ENCODE data around the gene PNMA6E.

DNA sequence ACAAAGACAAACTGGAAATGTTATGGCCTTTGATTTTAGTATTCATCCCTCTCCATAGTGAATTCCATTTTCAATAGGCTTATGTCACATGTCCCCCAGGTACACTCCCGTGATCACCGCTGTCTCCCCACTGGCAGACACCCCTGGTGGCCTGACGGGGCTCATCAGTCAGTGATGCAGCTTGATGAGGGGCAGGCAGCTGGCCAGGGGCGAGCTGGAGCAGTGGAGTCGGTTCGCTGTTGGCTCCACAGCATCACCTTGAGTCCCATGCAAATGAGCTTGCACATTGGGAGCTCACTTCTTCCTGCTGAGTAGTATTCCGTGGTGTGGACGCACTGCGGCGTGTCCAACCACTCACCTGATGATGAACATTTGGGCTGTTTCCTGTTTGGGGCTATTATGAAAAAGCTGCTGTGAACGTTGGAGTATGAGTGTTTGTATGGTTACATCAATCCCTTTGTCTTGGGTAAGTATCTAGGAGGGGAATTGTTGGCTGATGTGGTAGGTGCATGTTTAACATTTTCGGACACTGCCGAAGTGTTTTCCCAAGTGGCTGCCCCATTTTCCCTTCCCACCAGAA, 39.5 kb upstream of the PNMA6E start:
- TF ChIP-seq, protein P1, sequence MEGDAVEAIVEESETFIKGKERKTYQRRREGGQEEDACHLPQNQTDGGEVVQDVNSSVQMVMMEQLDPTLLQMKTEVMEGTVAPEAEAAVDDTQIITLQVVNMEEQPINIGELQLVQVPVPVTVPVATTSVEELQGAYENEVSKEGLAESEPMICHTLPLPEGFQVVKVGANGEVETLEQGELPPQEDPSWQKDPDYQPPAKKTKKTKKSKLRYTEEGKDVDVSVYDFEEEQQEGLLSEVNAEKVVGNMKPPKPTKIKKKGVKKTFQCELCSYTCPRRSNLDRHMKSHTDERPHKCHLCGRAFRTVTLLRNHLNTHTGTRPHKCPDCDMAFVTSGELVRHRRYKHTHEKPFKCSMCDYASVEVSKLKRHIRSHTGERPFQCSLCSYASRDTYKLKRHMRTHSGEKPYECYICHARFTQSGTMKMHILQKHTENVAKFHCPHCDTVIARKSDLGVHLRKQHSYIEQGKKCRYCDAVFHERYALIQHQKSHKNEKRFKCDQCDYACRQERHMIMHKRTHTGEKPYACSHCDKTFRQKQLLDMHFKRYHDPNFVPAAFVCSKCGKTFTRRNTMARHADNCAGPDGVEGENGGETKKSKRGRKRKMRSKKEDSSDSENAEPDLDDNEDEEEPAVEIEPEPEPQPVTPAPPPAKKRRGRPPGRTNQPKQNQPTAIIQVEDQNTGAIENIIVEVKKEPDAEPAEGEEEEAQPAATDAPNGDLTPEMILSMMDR (IDR thresholded peaks at IDR 0.05; ENCODE audit: low read depth, low read length): no peak
- TF ChIP-seq POLR2A (IDR thresholded peaks at IDR 0.05; ENCODE audit: extremely low read depth, insufficient read length) (no peak), MYC (IDR thresholded peaks at IDR 0.05; ENCODE audit: low read depth, low read length) (no peak)
- TF ChIP-seq, protein P2, sequence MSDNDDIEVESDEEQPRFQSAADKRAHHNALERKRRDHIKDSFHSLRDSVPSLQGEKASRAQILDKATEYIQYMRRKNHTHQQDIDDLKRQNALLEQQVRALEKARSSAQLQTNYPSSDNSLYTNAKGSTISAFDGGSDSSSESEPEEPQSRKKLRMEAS (IDR thresholded peaks at IDR 0.05; ENCODE audit: low read depth, low read length): no peak
